Measurements from ENCODE around the gene RAB22A. TPM values are rescaled to one million over a fixed set of nuclear protein-coding genes. Genes with fewer than 3 reads are reported as not detected.

RAB22A gene
- total RNA-seq, 2 donors from 2014 or later = 18.7 to 26.5 TPM

GRCh38 chr20:58397429-58397828, 87.9 kb downstream of the RAB22A start:
- H3K27me3 ChIP-seq (replicated peaks; ENCODE audit: insufficient read depth) = no peaks in the 10 kb centered on the region
- no peaks in the 10 kb centered on the region for H3K9me3 ChIP-seq
- no peak for TF ChIP-seq CTCF (IDR thresholded peaks at IDR 0.05)
- H3K27ac ChIP-seq = no peak overlapping the region
- H3K4me1 ChIP-seq (ENCODE audit: control insufficient read depth in 1 of 2, low read depth in 2 of 2) = peaks cover 6 to 26% of the 10 kb centered on the region in 2 donors
- DNase-seq (ENCODE audit: low spot score) = no peak
- ATAC-seq (ENCODE audit: insufficient number of reproducible peaks, low FRiP score, low read depth) = no peak
- no peak overlapping the region for H3K4me3 ChIP-seq
- no peaks in the 10 kb centered on the region for H3K36me3 ChIP-seq

- no peak for TF ChIP-seq CTCF (IDR thresholded peaks at IDR 0.05)
- no peaks in the 10 kb centered on the region for H3K27me3 ChIP-seq (replicated peaks; ENCODE audit: insufficient read depth)
- H3K36me3 ChIP-seq = no peaks in the 10 kb centered on the region
- no peak for DNase-seq (ENCODE audit: low spot score)
- no peaks in the 10 kb centered on the region for H3K9me3 ChIP-seq
- no peak overlapping the region for H3K27ac ChIP-seq
- H3K4me3 ChIP-seq = no peak overlapping the region
- ATAC-seq (ENCODE audit: insufficient number of reproducible peaks, low FRiP score, low read depth) = no peak
- peaks cover 6 to 22% of the 10 kb centered on the region in 2 donors for H3K4me1 ChIP-seq (ENCODE audit: control insufficient read depth in 1 of 2, low read depth in 2 of 2)
These were observed 88.7 kb downstream of the RAB22A start for GRCh38 chr20:58398254-58398653.

- H3K9me3 ChIP-seq = no peaks in the 10 kb centered on the region
- no peak for DNase-seq (ENCODE audit: low spot score)
- H3K4me1 ChIP-seq (ENCODE audit: control insufficient read depth in 1 of 2, low read depth in 2 of 2) = peaks cover 6 to 21% of the 10 kb centered on the region in 2 donors
- no peaks in the 10 kb centered on the region for H3K36me3 ChIP-seq
- no peak overlapping the region for H3K27ac ChIP-seq
- no peak for TF ChIP-seq CTCF (IDR thresholded peaks at IDR 0.05)
- H3K4me3 ChIP-seq = no peak overlapping the region
- no peak for ATAC-seq (ENCODE audit: insufficient number of reproducible peaks, low FRiP score, low read depth)
- no peaks in the 10 kb centered on the region for H3K27me3 ChIP-seq (replicated peaks; ENCODE audit: insufficient read depth)
These were observed 90.4 kb downstream of the RAB22A start for GRCh38 chr20:58399926-58400325.

- Histone ChIP-seq H3K27ac (no peak overlapping the region), H3K36me3 (no peaks in the 10 kb centered on the region), H3K4me1 (ENCODE audit: control insufficient read depth in 1 of 2, low read depth in 2 of 2) (peaks cover 6 to 21% of the 10 kb centered on the region in 2 donors), H3K9me3 (no peaks in the 10 kb centered on the region), H3K27me3 (replicated peaks; ENCODE audit: insufficient read depth) (no peaks in the 10 kb centered on the region), H3K4me3 (no peak overlapping the region)
- no peak for DNase-seq (ENCODE audit: low spot score)
- no peak for TF ChIP-seq CTCF (IDR thresholded peaks at IDR 0.05)
- ATAC-seq (ENCODE audit: insufficient number of reproducible peaks, low FRiP score, low read depth) = no peak
These were observed 91.6 kb downstream of the RAB22A start for GRCh38 chr20:58401162-58401561.

GRCh38 chr20:58402305-58402704, 92.8 kb downstream of the RAB22A start:
- H3K4me1 ChIP-seq (ENCODE audit: control insufficient read depth in 1 of 2, low read depth in 2 of 2) = peaks cover 8 to 30% of the 10 kb centered on the region in 2 donors
- no peak overlapping the region for H3K27ac ChIP-seq
- no peaks in the 10 kb centered on the region for H3K27me3 ChIP-seq (replicated peaks; ENCODE audit: insufficient read depth)
- no peak for TF ChIP-seq CTCF (IDR thresholded peaks at IDR 0.05)
- DNase-seq (ENCODE audit: low spot score) (no peak), ATAC-seq (ENCODE audit: insufficient number of reproducible peaks, low FRiP score, low read depth) (no peak)
- no peaks in the 10 kb centered on the region for H3K36me3 ChIP-seq
- H3K9me3 ChIP-seq = no peaks in the 10 kb centered on the region
- H3K4me3 ChIP-seq = no peak overlapping the region

All from thoracic aorta (tissue), 2 donors.